Erythroblast (primary cell): ENCODE data around the gene PIGZ.
A peak's percentile ranks its signal among the peaks of the same experiment; 100 is the strongest.

Source experiments
- DNase-seq, 2 experiments: peaks; one replicate each; lab custom pipeline; 2025; lab: John Stamatoyannopoulos, UW
- GATA1 ChIP-seq: IDR thresholded peaks from 2 replicates; pipeline ENCODE4 v1.6.1; 2011; ENCODE audit warnings: low read depth, mild to moderate bottlenecking, control low read depth, low read length, moderate library complexity
- POLR2A ChIP-seq: IDR thresholded peaks from 2 replicates; pipeline ENCODE4 v1.6.1; 2011; ENCODE audit warnings: mild to moderate bottlenecking, low read length

The PIGZ gene

DNA sequence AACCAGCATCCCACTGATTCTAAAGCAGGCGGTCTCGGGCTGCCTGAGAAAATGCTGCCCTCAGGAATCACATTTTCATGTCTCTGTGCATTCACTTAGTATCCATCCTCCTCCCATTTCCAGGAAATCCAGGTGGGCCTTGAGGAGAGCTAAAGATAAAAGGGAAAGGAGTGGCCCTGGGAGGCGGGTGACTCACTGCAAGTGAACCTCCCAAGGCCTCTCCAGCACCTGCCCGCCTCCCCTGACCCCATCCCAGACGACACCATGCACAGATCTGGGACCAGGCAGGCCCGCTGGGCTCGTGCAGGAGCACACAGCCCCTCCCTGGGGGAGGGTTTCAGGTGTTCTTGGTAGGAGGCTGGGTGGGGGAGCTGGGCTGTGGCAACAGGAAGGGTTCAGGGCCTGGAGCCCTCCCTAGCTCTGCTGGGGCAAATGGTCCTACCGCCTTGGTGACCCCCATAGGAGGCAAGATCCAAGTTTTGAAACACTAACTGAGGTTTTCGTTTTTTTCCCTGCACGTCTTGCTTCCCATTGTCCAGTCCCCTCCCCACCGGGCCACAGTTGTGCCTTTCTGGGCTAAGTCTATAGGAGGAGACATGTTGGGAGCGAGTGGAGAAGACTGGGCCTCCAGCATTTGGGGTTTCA, 38.8 kb upstream of the PIGZ start:
- DNase-seq: no peak

GRCh38 chr3:197006860-197007259, 38.2 kb upstream of the PIGZ start:
- TF ChIP-seq GATA1: no peak
- no peak for TF ChIP-seq POLR2A
- no peak for DNase-seq

More for the DNA sequence above, 38.8 kb upstream of the PIGZ start:
- TF ChIP-seq GATA1: no peak
- TF ChIP-seq POLR2A: no peak

- no peak for DNase-seq
Observed at GRCh38 chr3:197006446-197006845, 37.8 kb upstream of the PIGZ start.

DNA sequence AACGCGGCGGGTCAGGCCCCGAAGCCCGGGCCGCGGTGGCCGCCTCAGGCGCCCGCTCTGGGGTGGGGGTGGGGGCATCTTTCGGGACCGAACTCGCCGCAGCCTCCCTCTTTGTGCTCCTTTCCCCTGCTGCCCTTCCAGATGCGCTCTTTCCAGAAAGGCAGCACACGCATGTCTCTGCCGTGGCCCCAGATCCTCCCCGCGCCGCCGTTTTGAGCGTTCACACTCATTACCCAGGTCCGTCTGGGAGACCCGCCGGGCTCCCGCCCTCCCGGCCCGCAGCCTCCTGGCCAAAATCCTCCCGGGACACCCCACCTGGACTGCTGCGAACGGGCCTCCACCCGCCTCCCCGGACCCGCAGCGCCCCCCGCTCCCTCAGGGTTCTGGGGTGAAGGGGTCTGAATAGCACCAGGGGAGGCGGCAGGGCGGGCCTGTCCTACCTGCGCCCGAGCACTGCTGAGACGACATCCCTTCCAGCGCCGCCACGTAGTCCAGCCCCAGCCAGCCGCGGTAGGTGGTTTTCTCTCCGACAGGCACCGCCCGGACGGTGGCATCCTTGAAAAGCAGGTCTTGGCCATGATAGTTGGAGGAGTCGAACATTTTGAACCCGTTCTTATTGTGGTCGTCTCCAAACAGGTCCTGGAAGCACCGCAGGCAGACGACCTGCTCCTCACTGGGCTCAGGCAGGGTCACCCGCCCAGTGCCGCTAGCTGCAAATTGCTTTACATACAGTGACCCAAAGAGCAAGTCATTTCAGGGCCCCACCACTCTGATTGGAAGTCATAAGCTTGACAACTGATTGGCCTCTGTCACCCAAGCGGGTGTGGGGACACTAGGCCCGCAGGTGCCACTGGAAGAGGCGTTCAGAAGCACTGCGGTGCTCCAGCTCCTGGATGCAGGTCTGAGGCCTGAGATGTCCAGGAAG, 35.1 kb upstream of the PIGZ start:
- TF ChIP-seq POLR2A (no peak), GATA1 (no peak)
- DNase-seq: peak; percentile 50 to 65

More at GRCh38 chr3:197006446-197006845, 37.8 kb upstream of the PIGZ start:
- no peak for TF ChIP-seq GATA1
- TF ChIP-seq POLR2A: no peak

- TF ChIP-seq GATA1 (no peak), POLR2A (no peak)
- DNase-seq: peak; percentile 85 to 92
Observed at GRCh38 chr3:197002701-197003454, 34.2 kb upstream of the PIGZ start.

DNA sequence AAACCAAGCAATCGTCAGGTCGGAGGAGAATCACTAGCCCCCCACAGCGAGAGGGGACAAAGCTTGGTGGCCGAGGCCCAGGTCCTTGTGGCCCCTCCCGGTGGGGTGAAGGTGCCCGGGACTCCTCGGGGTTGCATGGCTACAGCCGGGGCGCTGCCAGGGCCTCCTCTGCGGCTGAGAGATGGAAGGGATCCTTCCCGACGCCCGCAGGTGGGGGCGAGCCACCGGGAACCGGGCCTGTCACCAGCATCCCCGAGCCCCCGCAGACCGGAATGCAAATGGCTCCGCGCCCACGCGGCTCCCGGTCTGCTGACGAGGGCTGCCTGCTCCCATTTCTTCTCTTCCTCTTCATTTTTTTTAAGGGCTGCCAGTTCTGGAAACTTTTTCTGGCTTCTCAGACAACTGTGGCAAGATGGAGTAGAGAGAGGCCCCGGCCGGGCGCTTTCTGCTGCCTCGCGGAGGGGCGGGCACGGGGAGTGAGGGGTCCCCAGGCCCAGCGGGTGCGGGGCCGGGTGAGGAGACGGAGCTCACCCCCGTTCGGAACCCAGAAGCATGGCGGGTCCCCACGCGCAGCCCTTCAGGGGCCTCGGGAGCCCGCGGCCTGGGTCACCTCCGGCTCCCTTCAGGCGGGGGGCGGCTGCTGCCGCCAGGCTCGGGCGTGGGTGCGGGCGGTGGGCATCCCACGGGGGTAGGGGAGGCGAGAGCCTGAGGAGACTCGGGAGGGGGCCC, 33.5 kb upstream of the PIGZ start:
- no peak for DNase-seq
- no peak for TF ChIP-seq POLR2A
- TF ChIP-seq GATA1: no peak

DNA sequence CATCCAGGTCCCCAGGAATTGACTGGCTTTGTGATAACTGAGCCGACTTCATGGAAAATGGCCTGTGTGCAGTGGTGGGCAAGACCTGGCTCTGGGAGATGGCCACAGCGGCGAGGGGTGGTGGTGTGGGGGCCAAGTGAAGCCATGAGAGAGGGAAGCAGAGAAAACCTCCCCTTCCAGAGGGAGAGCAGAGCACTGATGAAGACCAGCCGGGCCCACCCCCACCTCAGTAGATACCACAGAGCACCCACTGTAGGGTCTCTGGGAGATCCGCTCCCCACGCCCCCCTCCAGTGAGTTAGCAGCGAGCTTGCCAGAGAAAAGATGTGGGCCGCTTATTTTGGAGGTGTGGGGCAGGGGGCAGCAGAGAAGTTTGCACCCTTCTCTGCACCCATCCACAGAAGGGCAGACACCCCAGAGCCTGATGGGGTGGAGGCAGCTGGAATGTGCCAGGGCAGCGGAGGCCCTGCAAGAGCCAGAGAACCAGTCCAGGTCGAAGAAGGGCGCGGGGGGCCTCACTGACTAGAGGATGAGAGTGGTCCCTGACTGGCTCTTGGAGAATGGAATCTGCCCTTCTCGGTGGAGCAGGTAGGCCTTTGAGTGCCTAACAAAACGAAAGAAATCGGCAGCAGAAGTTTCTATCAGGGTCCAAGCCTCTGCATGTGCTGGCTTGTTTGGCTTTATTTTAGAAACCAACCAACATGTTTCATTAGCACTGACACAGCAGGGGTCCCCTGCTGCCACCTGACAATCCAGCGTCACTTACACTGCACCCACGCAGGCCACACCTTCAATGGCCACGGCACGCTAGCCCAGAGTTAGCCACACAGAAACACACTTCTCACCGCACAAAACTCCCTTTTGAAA, 32.7 kb upstream of the PIGZ start:
- no peak for TF ChIP-seq GATA1
- TF ChIP-seq POLR2A: no peak
- DNase-seq: no peak

DNA sequence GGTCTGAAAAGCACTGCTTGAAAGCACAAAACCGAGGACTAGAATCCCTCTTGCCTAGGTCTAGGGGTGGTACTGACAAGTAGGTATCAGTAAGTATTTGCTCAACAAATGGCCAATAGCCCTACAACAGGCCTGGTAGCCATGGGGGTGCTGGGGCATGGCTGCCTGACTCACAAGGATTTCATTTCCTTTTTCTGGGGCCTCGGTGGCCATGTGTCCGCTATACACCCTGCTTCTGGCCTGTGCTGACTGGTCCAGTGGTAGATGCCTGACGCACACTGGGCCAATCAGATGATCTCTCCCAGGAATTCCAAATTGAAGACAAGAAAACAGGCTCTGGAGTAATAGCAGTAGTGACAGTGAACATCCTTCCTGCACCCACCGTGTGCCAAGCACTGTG, 31.6 kb upstream of the PIGZ start:
- TF ChIP-seq POLR2A (no peak), GATA1 (no peak)
- no peak for DNase-seq

DNA sequence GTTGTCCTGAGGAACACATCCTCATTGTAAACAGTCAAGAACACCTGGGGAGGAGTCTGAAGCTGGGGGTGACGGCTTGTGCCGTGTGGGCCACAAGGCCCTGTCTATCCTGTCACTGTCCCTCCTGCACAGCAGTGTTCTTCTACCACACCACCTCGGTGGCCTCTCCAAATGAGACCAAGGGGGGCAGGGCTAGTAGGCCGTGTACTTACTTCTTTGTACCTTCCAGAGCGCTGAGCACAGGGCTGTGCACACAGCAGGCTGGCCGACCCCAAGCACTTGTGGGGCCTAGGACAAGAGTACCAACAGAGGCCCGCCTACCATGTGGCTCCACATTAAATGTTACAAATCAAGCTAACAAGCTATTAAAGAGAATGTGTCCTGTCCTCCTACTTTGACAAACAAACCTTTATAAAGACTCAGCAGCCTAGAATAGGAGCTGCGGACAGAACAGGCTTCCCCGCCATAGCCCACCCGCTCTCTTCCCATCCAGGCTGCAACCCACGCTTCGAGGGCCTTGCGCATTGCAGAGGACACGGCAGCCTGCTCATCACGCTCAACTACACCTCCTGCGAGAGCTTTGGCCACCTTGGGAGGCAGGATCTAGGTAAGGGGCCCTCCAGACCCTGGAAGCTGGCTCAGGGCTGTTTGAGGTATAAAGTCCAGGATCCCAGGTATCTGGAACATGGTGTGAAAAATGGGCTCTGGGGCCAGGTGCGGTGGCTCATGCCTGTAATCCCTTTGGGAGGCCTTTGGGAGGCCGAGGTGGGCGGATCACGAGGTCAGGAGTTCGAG, 30.5 kb upstream of the PIGZ start:
- DNase-seq: no peak
- TF ChIP-seq GATA1: no peak
- no peak for TF ChIP-seq POLR2A

DNA sequence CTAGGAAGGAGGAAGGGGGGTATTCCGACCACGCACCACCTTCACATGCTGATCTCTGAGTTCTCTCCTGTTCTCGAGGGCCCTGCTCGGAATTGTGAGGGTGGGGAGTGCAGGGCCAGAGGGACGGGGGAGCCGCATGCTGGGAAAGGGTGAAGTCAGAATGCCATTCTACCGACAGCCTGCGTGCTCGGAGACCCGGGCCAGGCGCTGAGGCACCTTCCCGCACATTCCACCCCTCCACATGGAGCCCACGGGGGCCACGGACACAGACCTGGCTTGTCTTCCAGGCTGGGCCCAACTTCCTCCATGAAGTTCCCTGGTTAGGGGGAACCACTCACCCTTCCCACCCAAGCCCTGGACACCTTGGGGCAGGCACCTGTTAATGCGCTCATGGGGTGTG, 28.7 kb upstream of the PIGZ start:
- DNase-seq: no peak
- no peak for TF ChIP-seq POLR2A
- TF ChIP-seq GATA1: no peak

DNA sequence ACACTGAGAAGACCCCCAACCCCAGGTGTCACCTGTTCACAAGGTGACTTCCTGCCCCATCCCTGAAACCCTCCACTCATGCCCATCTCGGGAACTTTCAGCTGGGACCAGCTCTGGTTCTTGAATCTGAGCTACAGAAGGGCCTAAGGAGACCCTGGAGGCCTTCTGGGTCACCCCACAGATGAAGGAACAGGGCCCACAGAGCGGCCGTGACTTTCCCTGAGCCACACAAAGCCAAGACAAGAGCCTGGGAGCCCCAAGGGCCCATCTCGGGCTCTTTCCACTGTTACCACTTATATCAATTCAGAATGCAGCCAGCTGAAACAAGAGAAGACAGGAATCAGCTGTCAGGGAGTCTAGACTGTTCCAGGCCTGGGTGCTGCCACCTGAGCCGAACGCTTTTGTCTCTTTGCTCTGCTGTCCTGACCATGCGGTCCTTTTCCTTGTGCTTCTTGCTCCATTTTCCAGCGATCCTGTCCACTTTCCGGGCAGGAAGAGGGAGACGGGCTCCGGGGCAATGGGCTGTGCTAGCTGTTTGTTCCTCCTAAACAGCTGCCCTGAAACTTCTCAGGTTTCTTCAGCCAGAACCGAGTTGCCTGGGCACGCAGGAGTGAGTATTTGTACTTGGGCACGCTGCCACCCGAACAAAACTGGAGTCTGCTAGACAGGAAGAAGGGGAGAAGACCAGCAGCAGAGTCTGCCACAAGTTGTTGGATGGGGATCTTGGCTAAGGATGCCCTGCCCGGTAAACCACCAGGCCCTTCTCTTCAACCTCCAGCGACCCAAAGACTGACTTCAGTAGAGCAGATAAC, 28.0 kb upstream of the PIGZ start:
- DNase-seq: no peak

More for the DNA sequence above, 28.0 kb upstream of the PIGZ start:
- TF ChIP-seq GATA1: no peak
